SHP77 (cell line): Measurements from ENCODE around the gene RIGI.
"Not testable (repeated sequence)": the region's sequence is repeated elsewhere in the genome, so short reads cannot be mapped to it uniquely, and the experiment has no call there.

Source experiments
- DNase-seq, 2 experiments: peaks; one replicate each; lab custom pipeline; 2025; lab: John Stamatoyannopoulos, UW

RIGI gene

GRCh38 chr9:32526707-32527048 lies 682 bp upstream of the RIGI start:
- DNase-seq, result no peak

- no peak for DNase-seq
These were observed 326 bp downstream of the RIGI start for GRCh38 chr9:32525709-32526030.

DNA sequence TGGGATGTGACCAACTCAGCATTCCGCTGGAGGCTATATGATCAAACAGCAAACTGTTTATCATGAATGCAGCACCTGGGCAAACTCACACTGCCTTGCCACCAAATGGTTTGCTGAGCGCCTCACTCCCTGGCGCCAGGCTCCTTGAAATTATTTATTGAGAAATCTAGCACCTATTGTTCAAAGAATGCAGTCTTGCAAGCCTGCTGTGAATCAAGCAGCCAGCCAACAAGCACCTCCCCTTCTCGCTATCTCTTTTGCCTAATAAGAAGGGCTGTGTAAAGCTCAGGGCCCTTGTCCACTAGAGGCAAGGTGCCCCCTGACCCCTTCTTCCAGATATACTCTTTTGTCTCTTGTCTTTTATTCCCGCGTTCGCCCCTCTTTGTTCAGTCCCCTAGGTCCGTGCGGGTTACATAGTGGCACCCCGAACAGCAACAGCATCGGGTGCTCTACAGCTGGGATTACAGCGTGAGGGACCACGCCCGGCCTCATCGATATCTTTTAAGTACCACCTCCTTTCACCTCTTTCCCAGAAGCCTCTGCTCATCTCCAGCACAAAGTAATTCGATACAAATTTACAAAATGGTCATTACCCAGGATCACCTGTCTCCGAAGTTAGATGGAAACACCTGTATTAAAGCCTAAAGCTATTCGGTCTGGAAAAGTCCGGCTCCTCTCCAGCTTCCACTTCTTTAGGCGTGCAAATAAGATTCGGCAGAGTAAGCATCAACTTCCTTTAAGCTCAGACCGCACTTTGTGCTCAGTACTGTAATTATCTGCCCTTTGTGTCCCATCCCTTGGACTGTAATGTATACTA lies 896 bp downstream of the RIGI start:
- peak in 1 of 2 experiments; percentile 8 for DNase-seq

DNA sequence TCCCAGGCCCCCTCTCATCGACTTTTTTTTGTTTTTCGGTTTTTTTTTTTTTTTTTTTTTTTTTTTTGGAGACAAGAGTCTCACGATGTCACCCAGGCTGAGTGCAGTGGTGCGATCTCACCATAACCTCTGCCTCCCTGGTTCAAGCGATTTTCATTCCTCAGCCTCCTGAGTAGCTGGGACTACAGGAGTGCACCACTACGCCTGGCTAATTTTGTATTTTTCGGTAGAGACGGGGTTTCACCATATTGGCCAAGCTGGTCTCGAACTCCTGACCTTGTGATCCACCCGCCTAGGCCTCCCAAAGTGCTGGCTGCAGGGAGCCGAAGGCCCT lies 1.5 kb downstream of the RIGI start:
- not testable (repeated sequence) for DNase-seq

DNA sequence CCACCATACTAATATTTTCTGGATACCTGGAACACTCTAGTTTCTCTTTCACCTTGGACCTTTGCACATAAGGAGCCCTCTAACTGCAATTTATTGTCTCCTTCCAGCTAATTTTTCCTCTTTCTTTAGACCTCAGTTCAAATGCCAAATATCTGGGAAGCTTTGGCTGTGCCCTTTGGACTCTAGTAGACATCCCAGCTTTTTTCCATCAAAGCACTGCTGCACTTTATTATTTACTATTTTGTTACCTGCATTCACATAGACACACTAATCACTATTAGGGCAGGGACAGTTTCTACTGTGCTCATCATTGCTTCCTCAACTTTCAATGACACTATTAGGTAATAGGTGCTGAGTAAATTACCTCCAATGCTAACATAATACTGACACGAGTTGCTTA lies 2.1 kb downstream of the RIGI start:
- DNase-seq, result no peak

GRCh38 chr9:32518276-32518675 lies 7.7 kb downstream of the RIGI start:
- no peak for DNase-seq

DNA sequence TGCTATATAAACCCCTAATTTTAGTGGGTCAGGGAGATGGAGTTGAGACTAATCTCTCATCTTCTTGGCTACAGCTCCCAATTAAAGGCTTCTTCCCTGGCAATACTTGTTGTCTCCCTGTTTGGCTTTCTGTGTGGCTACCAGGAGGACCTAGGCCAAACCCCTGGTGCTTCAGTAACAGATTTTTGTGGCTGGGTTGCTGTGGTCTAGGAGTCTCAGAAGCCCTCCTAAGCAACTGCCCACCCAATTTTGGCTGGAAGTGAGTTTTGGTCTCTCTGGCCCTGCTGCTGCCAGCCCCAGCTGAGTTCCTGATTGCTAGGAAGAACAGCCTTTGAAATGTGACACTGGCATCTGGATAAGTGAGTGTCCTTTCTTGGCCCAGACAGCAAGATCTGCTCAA lies 9.8 kb downstream of the RIGI start:
- DNase-seq, result no peak

DNA sequence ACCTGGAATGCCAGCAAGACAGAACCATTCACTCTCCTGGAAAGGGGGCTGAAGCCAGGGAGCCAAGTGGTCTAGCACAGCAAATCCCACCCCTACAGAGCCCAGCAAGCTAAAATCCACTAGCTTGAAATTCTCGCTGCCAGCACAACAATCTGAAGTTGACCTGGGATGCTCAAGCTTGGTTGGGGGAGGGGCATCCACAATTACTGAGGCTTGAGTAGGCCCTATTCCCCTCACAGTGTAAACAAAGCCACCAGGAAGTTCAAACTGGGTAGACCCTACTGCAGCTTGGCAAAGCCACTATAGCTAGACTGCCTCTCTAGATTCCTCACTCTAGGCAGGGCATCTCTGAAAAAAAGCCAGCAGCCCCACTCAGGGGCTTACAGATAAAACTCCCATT lies 17.3 kb downstream of the RIGI start:
- no peak for DNase-seq

DNA sequence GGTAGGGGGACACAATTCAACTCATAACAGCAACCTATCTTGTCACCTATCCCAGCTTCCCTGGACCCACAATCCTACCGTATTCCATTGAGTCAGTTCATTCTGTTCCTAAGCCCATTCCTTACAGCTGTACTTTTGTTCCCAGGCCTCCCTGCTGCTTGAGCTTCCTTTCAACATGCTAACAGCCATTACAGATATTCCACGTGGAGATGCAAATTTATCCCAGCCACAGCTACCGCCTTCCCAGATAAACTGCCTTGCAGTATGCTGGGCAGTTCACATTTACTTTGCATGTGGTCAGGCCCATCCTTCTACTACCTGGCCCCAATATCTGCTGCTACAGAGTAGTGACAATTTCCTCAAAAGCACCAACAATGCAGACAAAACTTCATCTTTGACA lies 23.0 kb downstream of the RIGI start:
- DNase-seq, result no peak

GRCh38 chr9:32502464-32502863 lies 23.5 kb downstream of the RIGI start:
- no peak for DNase-seq

DNA sequence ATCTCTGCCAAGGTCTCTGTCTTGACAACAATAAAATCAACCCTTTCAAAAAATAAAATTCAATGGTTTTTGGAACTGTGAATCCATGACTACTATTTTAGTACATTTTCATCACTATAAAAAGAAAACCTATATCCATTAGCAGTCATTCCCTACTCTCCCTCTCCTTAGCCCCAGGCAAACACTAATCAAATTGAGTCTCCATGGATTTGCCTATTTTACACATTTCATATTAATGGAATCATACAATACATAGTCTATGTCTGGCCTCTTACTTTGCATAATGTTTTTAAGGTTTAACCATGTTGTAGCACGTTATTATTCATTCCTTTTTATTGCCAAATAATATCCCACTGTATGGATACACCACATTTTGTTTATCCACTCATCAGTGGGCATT lies 24.1 kb downstream of the RIGI start:
- no peak for DNase-seq

DNA sequence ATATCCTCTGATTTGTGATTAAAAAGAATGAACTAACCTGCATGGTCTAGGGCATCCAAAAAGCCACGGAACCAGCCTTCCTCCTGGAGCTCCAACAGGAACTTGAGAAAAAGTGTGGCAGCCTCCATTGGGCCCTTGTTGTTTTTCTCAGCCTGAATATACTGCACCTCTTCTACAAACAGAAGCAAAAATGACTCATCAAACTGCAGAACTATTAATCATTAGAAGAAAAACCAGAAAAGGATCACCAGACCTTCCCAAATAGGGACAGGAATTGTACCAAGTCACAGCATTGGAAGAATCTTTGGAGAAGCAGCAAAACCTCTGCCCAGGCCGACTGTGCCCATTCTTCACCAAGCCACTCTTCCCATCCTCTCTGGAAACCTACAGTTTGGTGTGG lies 25.2 kb downstream of the RIGI start:
- DNase-seq, result no peak

DNA sequence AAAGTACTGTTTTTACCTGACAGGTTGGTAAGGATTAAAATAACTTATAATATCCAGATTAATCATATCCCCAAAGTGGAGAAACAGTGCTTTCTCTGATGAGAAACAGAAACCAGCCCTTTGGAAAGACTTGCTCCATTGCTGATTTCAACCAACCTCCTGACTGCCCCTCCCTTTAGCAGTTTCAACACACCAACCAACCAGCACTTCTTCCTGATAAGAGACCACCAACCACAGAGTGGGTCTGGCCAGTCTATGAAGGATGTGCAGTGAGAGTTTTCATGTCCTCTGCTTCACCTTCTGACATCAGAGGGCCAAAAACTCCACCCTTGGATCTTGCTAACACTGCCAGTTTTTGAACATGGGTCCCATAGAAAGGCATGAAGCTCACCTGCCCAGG lies 28.1 kb downstream of the RIGI start:
- DNase-seq, result no peak

GRCh38 chr9:32490601-32491000 lies 35.4 kb downstream of the RIGI start:
- no peak for DNase-seq

GRCh38 chr9:32487981-32488380 lies 38.0 kb downstream of the RIGI start:
- DNase-seq, result no peak

DNA sequence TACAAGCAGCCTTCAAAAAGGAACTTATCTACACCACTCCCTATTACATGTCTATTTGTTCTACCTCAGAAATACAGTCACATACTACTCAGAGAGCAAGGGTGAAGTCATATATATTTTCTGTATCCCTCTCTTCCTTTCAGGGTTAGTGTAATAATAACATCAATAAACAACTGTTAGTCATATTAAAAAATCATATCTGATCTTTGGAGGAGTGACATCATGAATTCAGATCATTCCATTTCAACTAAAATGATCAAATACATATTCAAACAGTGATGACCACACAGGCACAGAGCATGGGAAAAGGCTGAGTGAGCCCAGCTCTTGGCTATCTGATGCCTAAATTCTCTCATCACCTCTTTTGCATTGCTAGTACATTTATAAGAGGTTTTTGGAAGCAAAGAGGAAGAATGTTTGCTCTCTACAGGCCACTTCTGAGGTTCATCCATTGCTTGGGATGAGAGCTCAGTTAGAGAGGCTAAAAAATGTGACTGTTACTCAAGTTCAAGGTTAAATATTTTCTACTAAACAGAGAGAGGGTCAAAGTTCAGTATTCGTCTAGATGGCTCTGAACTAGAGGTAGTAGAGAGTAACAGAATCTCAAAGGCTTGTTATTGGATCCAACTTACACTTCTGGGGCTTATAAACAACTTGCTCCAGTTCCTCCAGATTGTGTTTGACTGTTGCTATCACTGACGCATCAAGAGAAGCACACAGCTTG lies 39.0 kb downstream of the RIGI start:
- no peak for DNase-seq

- DNase-seq, result no peak
These were observed 42.7 kb downstream of the RIGI start for GRCh38 chr9:32483343-32483742.
